NCI-H69 (cell line): ENCODE results near the gene PPP4R1.

ENCODE experiments used
- DNase-seq: peaks from one replicate; lab custom pipeline; 2025; lab: John Stamatoyannopoulos, UW

The PPP4R1 gene

DNA sequence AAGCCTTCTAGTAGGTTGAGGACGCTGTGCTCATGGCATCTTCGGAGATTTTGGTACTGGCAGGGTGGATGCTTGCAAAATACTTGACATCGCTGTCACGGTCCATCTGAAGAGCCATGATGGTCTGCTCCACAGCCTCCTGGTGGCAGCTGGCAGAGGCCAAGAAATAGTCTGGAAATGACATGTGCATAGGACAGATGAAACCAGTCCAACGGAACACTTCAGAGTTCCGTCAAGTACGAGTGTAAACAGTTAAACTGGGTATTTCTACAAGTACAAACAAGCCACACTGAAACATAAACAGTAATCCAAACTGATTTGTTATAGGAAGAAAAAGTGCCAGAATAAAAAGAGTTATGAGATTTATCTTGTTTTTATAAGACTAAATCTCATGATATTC is 66.6 kb downstream of the PPP4R1 start:
- DNase-seq = no peak

DNA sequence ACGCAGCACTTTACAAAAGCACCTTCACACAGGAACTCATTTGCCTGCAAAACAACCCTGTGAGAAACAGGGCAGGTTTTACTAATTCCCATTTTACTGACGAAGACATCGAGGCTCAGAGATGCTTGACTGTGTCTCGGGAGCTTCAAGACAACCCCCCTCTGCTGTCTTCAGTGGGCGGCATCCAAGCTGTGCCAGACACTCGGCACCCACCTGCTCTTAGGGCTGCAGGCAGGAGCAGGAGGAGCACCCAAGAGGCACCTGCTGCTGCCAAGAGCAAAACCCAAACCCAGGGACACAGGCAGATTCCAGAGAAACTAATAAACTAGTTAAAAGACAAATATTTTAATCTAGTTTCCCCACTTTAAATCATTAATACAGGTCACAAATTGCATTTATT is 67.9 kb downstream of the PPP4R1 start:
- DNase-seq = no peak

DNA sequence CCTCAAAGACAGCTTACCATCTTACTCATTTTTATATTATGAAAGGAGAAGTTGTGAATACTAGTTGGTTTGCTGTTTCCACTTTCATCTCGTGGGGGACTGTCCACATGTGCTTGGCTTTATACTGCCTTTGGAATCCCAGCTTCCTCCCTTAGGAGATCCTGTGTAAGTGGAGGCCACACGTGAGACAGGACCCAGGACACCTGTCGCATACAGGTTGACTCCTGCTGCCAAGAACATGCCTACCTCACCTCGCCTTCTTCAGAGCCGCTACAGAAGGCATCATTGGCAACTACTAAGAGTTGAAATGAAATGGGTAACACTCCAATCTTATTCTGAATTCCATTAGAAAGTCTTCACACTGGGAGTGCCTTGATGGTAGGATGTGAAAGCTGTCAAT is 69.3 kb downstream of the PPP4R1 start:
- DNase-seq = no peak

DNA sequence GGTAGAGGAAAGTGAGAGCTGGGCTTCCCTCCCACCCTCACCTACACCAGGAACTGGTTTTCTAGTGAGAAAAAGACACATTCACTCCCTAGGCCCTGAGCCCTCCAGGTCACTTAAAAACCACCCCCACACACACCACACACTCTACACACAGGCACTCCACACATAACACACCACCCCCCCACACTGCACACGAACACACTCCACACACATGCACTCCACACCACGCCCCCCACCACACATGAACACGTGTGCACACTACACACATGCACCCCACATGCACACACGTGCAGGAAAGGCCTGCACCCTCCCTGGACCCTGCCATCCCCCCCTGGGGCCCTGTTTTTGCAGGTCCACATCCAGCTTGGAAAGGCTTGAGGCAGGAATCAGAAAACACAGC is 71.4 kb downstream of the PPP4R1 start:
- DNase-seq = no peak

DNA sequence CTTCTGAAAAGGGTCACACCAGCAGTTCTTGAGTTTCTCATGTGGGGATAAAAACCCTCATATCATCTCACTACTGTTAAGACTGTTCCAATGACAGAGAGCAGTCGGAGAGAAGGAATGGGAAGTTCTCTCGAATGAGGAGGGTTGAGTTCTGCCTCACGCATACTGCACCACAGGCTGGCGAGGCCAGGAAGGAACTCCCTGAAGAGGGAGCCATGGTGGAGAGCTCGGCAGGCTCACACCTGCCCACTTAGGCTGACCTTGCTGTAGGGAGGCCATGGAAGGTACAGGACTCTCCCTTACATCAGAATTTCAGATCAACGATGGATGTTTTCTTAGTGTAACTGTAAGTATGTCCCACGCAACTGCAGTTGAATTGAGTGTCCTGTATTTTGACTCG is 74.4 kb downstream of the PPP4R1 start:
- DNase-seq = no peak

DNA sequence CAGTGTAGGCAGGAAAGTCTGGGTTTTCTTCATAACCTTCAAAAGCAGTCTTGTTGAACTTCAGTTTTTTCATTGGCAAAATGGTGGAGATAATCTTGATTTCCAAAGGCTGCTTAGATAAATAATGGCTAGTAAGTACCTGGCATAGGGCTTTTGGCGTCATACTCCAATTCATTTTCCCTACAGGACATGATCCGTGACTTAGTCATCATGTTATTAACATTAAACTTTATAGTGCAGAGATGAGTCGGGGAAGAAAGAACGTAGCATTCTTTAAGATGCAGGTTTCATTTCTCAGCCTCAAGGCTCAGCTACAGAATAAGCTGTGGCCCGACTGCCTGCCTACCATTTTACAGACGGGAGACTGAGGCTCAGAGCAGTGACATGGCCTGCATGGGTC is 75.1 kb downstream of the PPP4R1 start:
- DNase-seq = no peak

DNA sequence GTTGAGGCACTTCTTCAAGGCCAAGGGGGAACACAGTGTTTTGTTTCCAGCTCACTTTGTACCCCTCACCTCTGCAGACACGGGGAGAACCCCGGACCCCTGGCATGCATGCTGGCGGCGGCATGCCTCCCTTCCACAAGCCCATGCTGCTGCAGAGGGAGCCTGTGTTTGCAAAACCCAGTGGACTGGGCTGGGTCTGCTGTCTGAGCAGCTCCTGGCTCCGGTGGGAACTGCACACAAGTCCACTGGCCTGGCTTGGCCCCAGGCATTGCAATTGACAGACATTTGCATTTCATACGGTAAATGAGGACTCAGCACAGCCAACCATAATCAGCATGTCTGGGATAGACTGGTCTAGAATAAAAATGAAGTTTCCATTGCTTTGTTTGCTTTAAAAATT is 76.7 kb downstream of the PPP4R1 start:
- DNase-seq = no peak

DNA sequence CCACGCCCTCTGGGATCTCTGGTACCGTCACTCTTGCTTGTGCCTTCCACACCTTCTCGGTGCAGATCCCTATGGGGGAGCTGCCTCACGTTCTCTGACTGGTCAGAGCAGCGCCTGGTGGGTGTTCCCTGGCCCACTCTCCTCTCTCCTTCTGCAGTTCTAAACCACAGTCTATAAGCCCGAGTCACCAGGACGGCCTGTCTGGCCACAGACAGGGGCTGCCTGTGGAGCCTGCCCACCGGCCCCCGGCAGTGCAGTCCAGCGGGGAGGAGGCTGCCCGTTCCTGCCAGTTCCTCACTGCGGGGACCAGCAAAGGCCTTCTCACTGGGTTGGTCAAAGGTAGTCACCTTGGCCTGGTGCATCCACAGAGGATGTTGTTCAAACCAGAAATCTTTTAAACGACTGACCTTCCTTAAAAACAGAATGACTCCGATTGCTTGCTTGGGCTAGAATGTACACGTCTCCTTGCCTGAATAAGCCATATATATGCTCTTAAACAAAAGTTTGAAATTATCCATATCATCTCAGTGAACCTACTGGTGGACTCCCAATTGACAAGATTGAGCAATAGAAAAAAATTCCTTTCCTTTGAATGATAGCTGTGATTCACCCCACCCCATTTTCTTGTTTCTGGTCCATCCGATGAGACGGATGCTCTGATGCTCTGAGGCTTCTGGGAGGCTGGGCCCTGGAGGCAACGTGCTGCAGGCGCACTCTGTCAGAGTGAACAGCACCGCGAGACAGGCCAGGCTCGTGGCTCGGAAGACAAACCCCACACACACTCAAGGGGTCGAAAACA is 77.8 kb downstream of the PPP4R1 start:
- no peak for DNase-seq

DNA sequence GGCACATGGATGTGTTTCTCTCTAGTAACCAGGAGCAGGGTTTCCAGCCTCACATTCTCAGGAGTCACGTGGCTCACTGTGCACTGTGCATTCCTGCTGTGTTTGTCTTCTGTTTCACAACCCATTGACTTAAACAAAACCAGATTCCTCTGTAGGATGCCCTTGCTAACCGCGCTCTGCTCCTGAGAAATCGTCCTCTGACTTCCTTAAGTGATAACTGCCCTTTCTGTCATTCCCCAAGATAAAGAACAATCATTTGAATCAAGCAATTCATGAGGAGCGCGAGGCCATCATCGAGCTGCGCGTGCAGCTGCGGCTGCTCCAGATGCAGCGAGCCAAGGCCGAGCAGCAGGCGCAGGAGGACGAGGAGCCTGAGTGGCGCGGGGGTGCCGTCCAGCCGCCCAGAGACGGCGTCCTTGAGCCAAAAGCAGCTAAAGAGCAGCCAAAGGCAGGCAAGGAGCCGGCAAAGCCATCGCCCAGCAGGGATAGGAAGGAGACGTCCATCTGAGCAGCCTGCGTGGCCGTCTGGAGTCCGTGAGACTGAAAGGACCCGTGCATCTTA is 78.8 kb downstream of the PPP4R1 start:
- DNase-seq = no peak

DNA sequence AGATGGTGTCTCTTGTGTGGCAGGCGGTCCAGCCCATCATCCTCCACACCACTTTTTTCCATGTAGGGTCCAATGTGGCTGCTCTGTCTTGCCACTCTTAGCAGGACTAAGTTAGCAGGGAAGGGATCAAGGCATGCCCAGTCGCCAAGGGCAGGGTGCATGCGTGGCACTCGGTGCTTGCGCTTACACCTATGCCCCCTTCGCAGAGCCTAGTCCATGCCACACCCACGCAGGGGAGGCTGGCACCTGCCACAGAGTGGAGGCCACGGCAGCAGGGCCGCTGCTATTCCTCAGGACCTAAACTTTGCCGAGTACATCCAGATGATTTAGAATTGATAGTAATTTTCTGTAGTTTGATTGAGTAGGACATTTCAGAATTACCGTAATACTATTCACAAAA is 79.5 kb downstream of the PPP4R1 start:
- DNase-seq = no peak

DNA sequence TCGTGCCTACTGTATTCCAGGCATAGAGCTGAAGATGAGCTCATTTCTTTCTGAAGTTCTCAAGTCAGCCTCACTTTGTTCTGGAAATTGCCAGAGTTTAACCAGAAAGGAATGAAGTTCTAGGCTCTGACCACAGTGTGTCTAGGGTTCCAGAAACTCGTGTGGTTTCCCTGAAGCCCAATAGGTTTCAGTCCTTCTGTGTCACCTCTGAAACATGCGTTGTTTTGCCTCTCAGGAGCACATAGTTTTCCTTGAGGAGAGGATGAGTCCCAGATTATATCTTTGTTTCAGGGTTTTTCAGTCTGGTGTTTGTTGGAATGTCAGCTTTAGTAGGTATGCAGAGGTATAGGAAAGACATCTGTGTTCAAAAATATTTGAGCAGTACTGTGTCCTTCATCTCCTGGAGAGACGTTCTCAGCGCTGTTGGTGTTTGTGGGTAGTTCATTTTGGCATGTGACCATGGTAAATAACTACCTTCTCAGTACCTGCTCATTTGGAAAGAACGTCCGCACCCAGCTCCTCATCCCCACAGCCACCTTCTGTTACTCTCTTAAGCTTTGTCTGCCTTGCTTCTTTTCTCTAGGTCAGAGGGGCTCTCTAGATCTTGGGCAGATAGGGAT is 82.5 kb downstream of the PPP4R1 start:
- DNase-seq = no peak

DNA sequence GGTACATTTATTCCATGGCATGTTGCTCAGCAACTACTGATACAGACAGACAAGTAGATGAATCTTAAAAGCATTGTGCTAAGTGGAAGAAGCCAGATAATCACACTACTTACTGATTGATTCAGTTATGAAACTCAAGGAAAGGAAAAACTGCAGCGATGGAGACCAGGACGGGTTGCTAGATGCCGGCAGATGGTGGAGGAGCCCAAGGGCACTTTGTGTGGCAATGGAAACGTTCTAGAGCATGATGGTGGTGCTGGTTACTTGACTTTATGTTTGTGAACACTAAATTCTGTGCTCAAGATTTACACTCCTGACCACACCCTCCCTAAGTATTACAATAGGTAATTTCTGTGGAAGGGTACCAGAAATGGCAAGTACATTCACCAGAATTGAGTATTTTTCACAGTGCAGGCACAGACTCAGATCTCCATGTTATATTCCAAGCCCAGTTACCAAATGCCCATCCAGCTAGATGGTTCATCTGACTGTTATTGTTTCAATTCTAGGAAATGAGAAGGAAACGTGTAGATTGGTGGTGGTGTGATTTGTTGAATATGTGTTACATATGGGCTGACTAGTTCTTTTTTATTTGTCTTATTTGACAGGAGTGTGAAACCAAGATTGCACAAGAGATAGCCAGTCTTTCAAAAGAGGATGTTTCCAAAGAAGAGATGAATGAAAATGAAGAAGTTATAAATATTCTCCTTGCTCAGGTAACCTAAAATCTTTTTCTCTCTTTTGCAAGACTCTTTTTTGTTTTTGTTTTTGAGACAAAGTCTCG is 83.9 kb downstream of the PPP4R1 start:
- DNase-seq = no peak

DNA sequence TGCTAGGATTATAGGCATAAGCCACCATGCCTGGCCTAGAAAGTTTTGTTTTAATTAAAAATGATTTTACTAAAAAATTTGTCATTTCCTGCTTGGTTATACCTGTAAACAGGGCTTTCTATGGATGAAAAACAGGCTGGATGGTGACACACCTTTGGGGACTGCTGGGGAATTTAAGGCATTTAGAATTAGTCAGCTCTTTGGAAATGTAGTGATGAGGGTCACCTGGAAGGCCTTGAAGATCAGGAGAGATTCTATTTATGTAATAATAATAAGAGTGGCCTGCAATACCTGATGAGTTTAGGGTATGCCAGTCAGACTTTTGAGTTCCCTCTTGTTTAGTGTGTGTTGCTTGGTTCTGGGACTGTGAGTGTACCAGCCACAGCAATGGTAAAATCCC is 87.9 kb downstream of the PPP4R1 start:
- DNase-seq = no peak

DNA sequence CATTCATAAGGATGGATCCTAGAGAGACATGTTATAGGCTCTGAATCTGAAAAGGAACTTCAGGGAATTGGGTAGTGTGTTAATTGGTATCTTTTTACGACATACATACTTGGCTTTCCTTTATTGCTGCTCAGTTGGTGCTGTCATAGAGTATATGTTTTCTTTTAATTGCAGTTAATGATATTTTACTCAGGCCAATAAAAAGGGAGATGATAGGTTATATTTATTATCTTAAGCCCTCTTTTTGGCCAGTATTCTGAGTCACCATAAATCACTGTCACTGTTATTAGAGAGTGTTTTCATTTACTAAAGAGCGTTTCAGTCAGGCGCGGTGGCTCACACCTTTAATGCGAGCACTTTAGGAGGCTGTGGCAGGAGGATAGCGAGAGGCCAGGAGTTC is 91.4 kb downstream of the PPP4R1 start:
- DNase-seq = peak; percentile 97

DNA sequence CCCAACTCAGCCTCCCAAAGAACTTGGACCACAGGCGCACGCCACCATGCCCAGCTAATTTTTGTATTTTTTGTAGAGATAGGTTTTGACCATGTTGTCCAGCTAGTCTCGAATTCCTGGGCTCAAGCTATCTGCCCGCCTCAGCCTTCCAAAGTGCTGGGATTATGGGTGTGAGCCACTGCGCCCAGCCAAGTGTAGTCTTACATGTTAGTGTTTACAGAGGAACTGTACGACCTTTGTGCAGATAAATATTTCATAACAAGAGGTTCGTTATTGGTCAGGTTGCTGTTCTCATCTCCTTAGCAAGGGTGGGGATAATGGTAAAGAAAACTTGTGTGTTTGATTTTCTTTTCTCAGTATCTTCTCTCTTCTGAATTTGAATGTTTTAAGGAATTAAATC is 92.6 kb downstream of the PPP4R1 start:
- no peak for DNase-seq

DNA sequence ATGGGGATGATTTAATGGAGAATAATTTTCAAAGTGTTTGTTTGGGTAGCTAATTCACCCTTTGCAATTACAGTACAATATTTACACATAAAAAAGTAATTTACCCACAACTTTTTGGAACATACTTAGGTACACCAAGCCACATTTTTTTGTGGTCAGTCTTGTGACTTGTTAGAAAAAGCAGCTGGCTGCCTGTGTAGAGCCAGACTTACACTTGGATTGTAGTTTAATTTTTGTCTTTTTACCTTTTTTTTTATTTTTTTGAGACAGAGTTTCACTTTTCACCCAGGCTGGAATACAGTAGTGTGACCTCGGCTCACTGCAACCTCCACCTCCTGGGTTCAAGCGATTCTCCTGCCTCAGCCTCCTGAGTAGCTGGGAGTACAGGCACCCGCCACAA is 93.7 kb downstream of the PPP4R1 start:
- no peak for DNase-seq

DNA sequence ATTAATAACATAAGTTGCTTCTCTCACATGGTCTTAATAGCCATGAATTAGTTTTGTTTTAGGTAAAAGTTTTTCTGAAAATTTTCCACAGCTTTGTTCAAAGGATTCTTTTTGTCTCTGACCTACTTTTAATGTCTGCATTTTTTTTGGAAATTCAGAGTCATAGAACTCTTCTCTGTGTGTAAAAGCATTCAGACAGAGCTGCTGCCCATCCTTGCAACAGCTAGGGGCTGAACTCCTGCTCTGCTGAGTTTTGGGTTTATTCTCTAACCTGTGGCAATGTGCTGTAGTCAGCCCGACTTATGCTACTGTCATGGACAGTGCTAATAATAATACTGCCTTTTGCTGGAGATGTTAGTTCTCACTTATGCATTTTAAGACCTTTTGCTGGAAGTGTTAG is 95.0 kb downstream of the PPP4R1 start:
- peak; percentile 27 for DNase-seq

DNA sequence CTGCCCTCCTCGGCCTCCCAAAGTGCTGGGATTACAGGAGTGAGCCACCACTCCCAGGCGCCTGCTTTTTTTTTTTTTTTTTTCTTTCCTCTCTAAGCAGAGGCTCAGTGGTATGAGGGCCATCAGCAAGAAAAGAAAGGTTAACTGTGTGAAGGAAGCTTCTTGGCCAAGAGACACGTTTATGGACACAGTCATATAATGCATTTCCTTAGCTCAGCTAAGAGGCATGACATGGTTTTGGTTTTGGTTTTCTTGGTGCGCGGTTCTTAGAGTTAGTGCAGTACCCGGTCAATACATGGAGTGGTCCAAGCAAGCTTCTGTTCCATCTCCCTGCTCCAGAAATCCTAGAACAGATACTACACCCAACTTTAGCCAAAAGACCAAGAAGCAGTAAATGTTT is 96.5 kb downstream of the PPP4R1 start:
- no peak for DNase-seq

DNA sequence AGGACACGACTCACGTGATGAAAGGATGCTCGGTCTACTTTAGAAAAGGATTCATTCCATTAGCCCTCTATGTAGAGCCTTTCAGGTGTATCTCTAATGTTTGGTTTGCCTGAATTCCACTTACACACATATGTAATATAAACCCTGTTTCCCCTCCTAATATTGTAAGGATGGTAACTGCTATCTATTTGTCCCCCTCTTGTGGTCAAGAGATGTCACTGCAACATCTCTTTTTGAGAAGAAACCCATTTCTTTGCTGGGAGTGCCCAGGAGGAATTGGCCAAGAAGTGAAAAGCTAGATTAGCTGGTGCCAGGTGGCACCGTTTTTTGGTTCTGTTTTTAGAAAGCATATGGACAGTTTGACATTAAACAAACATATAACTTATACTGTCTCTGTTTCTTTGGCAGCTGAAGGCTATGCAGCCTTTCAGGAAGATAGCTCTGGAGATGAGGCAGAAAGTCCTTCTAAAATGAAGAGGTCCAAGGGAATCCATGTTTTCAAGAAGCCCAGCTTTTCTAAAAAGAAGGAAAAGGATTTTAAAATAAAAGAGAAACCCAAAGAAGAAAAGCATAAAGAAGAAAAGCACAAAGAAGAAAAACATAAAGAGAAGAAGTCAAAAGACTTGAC is 97.8 kb downstream of the PPP4R1 start:
- DNase-seq = peak; percentile 82

DNA sequence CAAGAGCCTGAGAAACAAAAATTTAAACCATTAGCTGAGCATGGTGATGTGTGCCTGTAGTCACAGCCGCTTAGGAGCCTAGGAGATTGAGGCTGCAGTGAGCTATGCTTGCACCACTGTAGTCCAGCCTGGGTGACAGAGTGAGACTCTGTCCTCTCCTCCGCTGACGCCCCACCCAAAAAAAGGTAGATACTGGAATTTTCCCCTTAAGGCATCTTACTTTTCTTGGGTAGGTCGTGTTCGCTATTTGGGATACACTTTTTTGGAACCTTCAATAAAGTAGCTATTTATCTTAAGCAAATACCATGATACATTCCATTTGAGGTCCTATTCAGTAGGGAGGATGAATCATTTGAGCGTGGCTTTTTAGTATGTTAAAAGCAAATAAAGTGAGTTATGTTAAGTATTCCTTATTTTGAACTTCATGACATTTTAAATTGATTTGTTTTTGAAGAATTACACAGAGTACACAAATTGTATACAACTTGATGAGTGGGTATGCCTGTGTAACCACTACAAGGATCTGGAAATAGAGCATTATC is 100.3 kb downstream of the PPP4R1 start:
- DNase-seq = no peak

DNA sequence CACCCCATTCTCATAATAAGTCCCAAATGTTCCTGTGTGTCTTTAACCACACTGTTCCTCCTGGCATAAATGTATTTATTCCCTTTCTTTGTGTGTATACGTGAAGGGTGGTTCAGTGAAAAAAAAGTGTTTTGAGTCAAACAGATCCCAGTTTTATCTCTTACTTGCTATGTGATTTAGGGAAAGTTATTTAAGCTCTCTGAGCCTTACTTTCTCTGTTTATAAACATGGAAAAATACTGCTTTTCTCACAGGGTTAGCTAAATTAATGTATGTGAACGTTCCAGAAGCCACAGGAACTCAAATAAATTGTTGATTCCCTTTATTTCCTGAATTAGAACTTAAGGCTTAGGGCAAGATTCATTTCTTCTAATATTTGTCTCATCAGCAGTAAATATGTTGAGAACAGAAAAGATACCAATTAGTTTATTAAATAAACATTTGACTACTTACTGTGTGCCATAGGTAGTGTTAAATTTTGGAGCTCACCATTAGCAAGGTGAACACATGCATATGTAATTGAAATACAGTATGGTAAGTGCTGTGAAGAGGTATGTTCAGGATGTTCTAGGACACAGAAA is 105.8 kb downstream of the PPP4R1 start:
- DNase-seq = no peak
